ENCODE measurements around the gene TMEM229A. TPM values are rescaled to one million over a fixed set of nuclear protein-coding genes. Genes with fewer than 3 reads are reported as not detected.

Gene TMEM229A
- total and polyA plus RNA-seq, 9 of the 15 experiments (the other 6 are each of a cell fraction or from before 2014, with no cell fraction given) = not detected

GRCh38 chr7:123992913-123993518 is 39.9 kb downstream of the TMEM229A start (continued):
- TF ChIP-seq CREB3 (tag; conservative IDR thresholded peaks at IDR 0.05; ENCODE audit: low read depth) (peak; percentile 93), ZFP30 (CRISPR knock-in tag; IDR thresholded peaks at IDR 0.05; ENCODE audit: borderline replicate concordance) (no peak), SMAD3 (CRISPR knock-in tag; conservative IDR thresholded peaks at IDR 0.05) (peak; percentile 99), MYNN (IDR thresholded peaks at IDR 0.05) (no peak), MYNN (CRISPR knock-in tag; IDR thresholded peaks at IDR 0.05) (no peak), CREB5 (CRISPR knock-in tag; IDR thresholded peaks at IDR 0.05) (peak; percentile 97), CUX1 (CRISPR knock-in tag; IDR thresholded peaks at IDR 0.05) (peak; percentile 77), CSDE1 (IDR thresholded peaks at IDR 0.05) (no peak), ZNF609 (CRISPR knock-in tag; IDR thresholded peaks at IDR 0.05; ENCODE audit: borderline replicate concordance) (no peak)
- TF ChIP-seq, protein P1, sequence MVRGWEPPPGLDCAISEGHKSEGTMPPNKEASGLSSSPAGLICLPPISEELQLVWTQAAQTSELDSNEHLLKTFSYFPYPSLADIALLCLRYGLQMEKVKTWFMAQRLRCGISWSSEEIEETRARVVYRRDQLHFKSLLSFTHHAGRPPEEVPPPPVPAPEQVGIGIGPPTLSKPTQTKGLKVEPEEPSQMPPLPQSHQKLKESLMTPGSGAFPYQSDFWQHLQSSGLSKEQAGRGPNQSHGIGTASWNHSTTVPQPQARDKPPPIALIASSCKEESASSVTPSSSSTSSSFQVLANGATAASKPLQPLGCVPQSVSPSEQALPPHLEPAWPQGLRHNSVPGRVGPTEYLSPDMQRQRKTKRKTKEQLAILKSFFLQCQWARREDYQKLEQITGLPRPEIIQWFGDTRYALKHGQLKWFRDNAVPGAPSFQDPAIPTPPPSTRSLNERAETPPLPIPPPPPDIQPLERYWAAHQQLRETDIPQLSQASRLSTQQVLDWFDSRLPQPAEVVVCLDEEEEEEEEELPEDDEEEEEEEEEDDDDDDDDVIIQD (CRISPR knock-in tag; IDR thresholded peaks at IDR 0.05) = peak; percentile 93
- TF ChIP-seq, protein P2, sequence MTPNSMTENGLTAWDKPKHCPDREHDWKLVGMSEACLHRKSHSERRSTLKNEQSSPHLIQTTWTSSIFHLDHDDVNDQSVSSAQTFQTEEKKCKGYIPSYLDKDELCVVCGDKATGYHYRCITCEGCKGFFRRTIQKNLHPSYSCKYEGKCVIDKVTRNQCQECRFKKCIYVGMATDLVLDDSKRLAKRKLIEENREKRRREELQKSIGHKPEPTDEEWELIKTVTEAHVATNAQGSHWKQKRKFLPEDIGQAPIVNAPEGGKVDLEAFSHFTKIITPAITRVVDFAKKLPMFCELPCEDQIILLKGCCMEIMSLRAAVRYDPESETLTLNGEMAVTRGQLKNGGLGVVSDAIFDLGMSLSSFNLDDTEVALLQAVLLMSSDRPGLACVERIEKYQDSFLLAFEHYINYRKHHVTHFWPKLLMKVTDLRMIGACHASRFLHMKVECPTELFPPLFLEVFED (CRISPR knock-in tag; conservative IDR thresholded peaks at IDR 0.05) = peak; percentile 94
